ENCODE data around the gene PAPLN.

DNA sequence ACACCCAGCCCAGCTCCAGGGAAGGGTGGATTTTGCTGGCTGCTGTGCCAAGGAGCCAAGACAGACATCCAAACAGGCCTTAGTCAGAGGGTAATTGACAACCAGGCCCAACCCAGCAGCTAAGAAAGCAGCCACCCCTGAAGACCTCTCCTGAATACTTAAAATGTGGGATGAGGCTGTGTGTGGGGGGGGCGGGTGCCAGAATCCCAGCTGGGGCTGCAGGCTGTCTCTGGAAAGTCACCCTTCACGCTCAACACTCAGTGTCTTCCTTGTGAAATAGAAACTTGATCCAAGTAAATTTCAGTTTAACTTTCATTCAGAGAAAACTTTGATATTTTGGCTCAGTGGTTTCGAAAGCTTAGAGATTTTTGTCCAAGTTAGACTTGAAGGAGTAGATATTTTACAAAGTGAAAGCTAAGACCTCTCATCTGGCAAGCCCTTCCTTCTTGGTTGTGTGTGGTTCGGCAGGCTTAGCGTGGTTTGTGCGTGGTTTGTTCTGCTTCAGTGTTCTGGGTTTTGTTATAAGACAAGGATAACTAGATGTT, 5.1 kb downstream of the PAPLN start:
- TF ChIP-seq, protein P1, sequence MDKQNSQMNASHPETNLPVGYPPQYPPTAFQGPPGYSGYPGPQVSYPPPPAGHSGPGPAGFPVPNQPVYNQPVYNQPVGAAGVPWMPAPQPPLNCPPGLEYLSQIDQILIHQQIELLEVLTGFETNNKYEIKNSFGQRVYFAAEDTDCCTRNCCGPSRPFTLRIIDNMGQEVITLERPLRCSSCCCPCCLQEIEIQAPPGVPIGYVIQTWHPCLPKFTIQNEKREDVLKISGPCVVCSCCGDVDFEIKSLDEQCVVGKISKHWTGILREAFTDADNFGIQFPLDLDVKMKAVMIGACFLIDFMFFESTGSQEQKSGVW (CRISPR knock-in tag; IDR thresholded peaks at IDR 0.05; ENCODE audit: borderline replicate concordance), result no peak
- TF ChIP-seq TEAD2 (CRISPR knock-in tag; IDR thresholded peaks at IDR 0.05) (no peak), ZNF552 (CRISPR knock-in tag; IDR thresholded peaks at IDR 0.05; ENCODE audit: borderline replicate concordance) (no peak), POLR2A (IDR thresholded peaks at IDR 0.05; ENCODE audit: insufficient read depth in 1 of 2, low read depth in 2 of 2, low read length in 2 of 2) (no peak), GABPA (IDR thresholded peaks at IDR 0.05; ENCODE audit: low read depth, low read length) (no peak), GABPA (CRISPR knock-in tag; IDR thresholded peaks at IDR 0.05; ENCODE audit: low read depth) (no peak), ZNF644 (CRISPR knock-in tag; IDR thresholded peaks at IDR 0.05; ENCODE audit: low read depth) (no peak), MAFF (IDR thresholded peaks at IDR 0.05; ENCODE audit: low read depth, low read length) (no peak), CEBPB (IDR thresholded peaks at IDR 0.05; ENCODE audit: borderline replicate concordance, low read depth, low read length) (no peak)
- TF ChIP-seq, protein P2, sequence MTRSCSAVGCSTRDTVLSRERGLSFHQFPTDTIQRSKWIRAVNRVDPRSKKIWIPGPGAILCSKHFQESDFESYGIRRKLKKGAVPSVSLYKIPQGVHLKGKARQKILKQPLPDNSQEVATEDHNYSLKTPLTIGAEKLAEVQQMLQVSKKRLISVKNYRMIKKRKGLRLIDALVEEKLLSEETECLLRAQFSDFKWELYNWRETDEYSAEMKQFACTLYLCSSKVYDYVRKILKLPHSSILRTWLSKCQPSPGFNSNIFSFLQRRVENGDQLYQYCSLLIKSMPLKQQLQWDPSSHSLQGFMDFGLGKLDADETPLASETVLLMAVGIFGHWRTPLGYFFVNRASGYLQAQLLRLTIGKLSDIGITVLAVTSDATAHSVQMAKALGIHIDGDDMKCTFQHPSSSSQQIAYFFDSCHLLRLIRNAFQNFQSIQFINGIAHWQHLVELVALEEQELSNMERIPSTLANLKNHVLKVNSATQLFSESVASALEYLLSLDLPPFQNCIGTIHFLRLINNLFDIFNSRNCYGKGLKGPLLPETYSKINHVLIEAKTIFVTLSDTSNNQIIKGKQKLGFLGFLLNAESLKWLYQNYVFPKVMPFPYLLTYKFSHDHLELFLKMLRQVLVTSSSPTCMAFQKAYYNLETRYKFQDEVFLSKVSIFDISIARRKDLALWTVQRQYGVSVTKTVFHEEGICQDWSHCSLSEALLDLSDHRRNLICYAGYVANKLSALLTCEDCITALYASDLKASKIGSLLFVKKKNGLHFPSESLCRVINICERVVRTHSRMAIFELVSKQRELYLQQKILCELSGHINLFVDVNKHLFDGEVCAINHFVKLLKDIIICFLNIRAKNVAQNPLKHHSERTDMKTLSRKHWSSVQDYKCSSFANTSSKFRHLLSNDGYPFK (CRISPR knock-in tag; IDR thresholded peaks at IDR 0.05; ENCODE audit: borderline replicate concordance), result no peak
- TF ChIP-seq, protein P3, sequence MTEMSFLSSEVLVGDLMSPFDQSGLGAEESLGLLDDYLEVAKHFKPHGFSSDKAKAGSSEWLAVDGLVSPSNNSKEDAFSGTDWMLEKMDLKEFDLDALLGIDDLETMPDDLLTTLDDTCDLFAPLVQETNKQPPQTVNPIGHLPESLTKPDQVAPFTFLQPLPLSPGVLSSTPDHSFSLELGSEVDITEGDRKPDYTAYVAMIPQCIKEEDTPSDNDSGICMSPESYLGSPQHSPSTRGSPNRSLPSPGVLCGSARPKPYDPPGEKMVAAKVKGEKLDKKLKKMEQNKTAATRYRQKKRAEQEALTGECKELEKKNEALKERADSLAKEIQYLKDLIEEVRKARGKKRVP (CRISPR knock-in tag; IDR thresholded peaks at IDR 0.05), result no peak
- TF ChIP-seq, protein P4, sequence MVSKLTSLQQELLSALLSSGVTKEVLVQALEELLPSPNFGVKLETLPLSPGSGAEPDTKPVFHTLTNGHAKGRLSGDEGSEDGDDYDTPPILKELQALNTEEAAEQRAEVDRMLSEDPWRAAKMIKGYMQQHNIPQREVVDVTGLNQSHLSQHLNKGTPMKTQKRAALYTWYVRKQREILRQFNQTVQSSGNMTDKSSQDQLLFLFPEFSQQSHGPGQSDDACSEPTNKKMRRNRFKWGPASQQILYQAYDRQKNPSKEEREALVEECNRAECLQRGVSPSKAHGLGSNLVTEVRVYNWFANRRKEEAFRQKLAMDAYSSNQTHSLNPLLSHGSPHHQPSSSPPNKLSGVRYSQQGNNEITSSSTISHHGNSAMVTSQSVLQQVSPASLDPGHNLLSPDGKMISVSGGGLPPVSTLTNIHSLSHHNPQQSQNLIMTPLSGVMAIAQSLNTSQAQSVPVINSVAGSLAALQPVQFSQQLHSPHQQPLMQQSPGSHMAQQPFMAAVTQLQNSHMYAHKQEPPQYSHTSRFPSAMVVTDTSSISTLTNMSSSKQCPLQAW (CRISPR knock-in tag; IDR thresholded peaks at IDR 0.05), result no peak
